K562 (cell line): ENCODE measurements around the gene KCP. TPM values are rescaled to one million over a fixed set of nuclear protein-coding genes. Genes with fewer than 3 reads are reported as not detected.

ENCODE experiments used
- AFF4 ChIP-seq: sonication (generic); formaldehyde crosslinking; IDR thresholded peaks from 2 replicates; pipeline ENCODE4 v1.8.0; 2023; ENCODE audit warnings: mild to moderate bottlenecking, missing genetic modification reagents
- CBFB ChIP-seq: sonication (generic); formaldehyde crosslinking; IDR thresholded peaks from 2 replicates; pipeline ENCODE4 v1.4.0; 2020; ENCODE audit warnings: mild to moderate bottlenecking, missing genetic modification reagents
- DMBX1 ChIP-seq: fragments of 250-450 bp; sonication (Bioruptor Pico); IDR thresholded peaks from 2 replicates; pipeline ENCODE4 v1.8.0; 2022; ENCODE audit warnings: inconsistent platforms, mild to moderate bottlenecking, moderate library complexity, borderline replicate concordance
- JUN ChIP-seq, 2 experiments: sonication (generic) in 1 of 2; formaldehyde crosslinking in 1 of 2; IDR thresholded peaks; 2 replicates each; pipeline versions ENCODE4 v1.6.1 to v1.8.0; 2012 to 2022; ENCODE audit warnings: borderline replicate concordance in 2 of 2, mild to moderate bottlenecking in 2 of 2, improper control_type of control experiment in 1 of 2, low read depth in 1 of 2, low read length in 1 of 2, missing genetic modification reagents in 1 of 2
- ZBTB40 ChIP-seq, 2 experiments: fragments of 450-650 bp in 1 of 2; sonication (generic) in 1 of 2; formaldehyde crosslinking in 1 of 2; IDR thresholded peaks; 2 replicates each; pipeline versions ENCODE4 v1.7.1 to v1.9.0; 2016 to 2022; ENCODE audit warnings: inconsistent platforms in 1 of 2, mild to moderate bottlenecking in 1 of 2, missing genetic modification reagents in 1 of 2
- ZNF12 ChIP-seq: sonication (generic); formaldehyde crosslinking; IDR thresholded peaks from 2 replicates; pipeline ENCODE4 v1.4.0; 2020; ENCODE audit warnings: mild to moderate bottlenecking, missing genetic modification reagents
- ZNF232 ChIP-seq: sonication (generic); formaldehyde crosslinking; IDR thresholded peaks from 2 replicates; pipeline ENCODE4 v1.8.0; 2022; ENCODE audit warnings: mild to moderate bottlenecking, missing genetic modification reagents
- ZNF324 ChIP-seq: fragments of 250-450 bp; sonication (Bioruptor Pico); IDR thresholded peaks from 2 replicates; pipeline ENCODE4 v1.4.0; 2020; ENCODE audit warnings: mild to moderate bottlenecking
- polyA plus RNA-seq, 8 experiments: library from polyadenylated mRNA; depleted of rRNA in 4 of 8; stranded (reverse) in 5 of 8; unstranded in 3 of 8; fragments of >200 nt; fragmentation: Nextera tagmentation in 2 of 8; fragmentation: Illumina TruSeq in 1 of 8; extraction: Ambion mirVana in 2 of 8; extraction: Trizol in 1 of 8; gene quantifications; 2 replicates each; pipeline versions ENCODE4 v1.2.1 to v1.2.3, GENCODE V29; 2011 to 2014; ENCODE audit warnings: inconsistent platforms in 1 of 8, missing spikeins in 1 of 8
- total RNA-seq, 7 experiments: library from RNA; depleted of rRNA in 6 of 7; stranded (reverse); fragments of >200 nt in 6 of 7; fragmentation: Illumina TruSeq in 2 of 7; extraction: Trizol in 2 of 7; gene quantifications; 2 replicates each; pipeline versions ENCODE4 v1.2.1 to v1.2.3, GENCODE V29; 2011 to 2021; ENCODE audit warnings: low replicate concordance in 1 of 7
- TF ChIP-seq, protein P1 (sequence below): sonication (generic); formaldehyde crosslinking; IDR thresholded peaks from 2 replicates; pipeline ENCODE4 v1.8.1; 2023; ENCODE audit warnings: mild to moderate bottlenecking, missing genetic modification reagents

Gene KCP
- total and polyA plus RNA-seq, 9 of the 15 experiments (the other 6 are each of a cell fraction or from before 2014, with no cell fraction given) = 0.06 to 0.17 (median 0.12) TPM; not detected in 3

GRCh38 chr7:128827971-128828711 lies 82.4 kb downstream of the KCP start (continued):
- TF ChIP-seq ZNF324 (CRISPR knock-in tag) (0 out of 2 replicates have a peak, but pooled peaks have one; percentile 30), ZNF12 (CRISPR knock-in tag) (0 out of 2 replicates have a peak, but pooled peaks have one; percentile 68), DMBX1 (CRISPR knock-in tag) (peak; percentile 6; the same call in 1 of the 2 replicates), AFF4 (CRISPR knock-in tag) (0 out of 2 replicates have a peak, but pooled peaks have one; percentile 17), CBFB (0 out of 2 replicates have a peak, but pooled peaks have one; percentile 18), ZBTB40 (IDR thresholded peaks at IDR 0.05) (0 out of 2 replicates have a peak, but pooled peaks have one; percentile 21), ZBTB40 (CRISPR knock-in tag; IDR thresholded peaks at IDR 0.05) (no peak), ZNF232 (CRISPR knock-in tag) (no peak), JUN (IDR thresholded peaks at IDR 0.05; ENCODE audit: borderline replicate concordance, low read depth, low read length) (0 out of 2 replicates have a peak, but pooled peaks have one; percentile 10), JUN (CRISPR knock-in tag; IDR thresholded peaks at IDR 0.05; ENCODE audit: borderline replicate concordance) (no peak)
- TF ChIP-seq, protein P1, sequence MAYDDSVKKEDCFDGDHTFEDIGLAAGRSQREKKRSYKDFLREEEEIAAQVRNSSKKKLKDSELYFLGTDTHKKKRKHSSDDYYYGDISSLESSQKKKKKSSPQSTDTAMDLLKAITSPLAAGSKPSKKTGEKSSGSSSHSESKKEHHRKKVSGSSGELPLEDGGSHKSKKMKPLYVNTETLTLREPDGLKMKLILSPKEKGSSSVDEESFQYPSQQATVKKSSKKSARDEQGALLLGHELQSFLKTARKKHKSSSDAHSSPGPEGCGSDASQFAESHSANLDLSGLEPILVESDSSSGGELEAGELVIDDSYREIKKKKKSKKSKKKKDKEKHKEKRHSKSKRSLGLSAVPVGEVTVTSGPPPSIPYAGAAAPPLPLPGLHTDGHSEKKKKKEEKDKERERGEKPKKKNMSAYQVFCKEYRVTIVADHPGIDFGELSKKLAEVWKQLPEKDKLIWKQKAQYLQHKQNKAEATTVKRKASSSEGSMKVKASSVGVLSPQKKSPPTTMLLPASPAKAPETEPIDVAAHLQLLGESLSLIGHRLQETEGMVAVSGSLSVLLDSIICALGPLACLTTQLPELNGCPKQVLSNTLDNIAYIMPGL (CRISPR knock-in tag) = 0 out of 2 replicates have a peak, but pooled peaks have one; percentile 13
